ENCODE measurements around the gene RBM33.

The RBM33 gene

DNA sequence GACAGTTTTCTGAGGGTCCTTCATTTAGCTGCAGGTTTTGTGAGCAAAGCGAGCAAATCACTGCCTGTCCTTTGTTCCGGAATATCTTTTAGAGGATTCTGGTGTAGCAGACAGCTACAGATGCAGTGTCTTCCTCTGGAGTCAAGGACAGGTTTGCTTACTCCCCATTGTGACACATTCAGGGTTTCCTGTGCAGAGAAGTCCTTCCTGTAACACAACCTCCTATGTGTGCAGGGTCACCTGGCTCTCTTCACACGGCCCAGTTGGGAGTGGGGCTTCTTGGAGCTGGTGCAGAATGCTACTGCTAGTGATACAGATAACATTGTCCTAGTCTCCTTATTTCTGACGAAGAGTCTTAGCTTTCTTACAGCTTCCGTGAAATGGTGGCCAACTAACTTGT, 47.9 kb downstream of the RBM33 start:
- DNase-seq (ENCODE audit: low spot score), result no peak
- TF ChIP-seq CTCF (IDR thresholded peaks at IDR 0.05; ENCODE audit: extremely low read depth, missing control alignments), result no peak

- no peak for DNase-seq (ENCODE audit: low spot score)
- no peak for TF ChIP-seq CTCF (IDR thresholded peaks at IDR 0.05; ENCODE audit: extremely low read depth, missing control alignments)
Observed at GRCh38 chr7:155693826-155694225, 49.4 kb downstream of the RBM33 start.

DNA sequence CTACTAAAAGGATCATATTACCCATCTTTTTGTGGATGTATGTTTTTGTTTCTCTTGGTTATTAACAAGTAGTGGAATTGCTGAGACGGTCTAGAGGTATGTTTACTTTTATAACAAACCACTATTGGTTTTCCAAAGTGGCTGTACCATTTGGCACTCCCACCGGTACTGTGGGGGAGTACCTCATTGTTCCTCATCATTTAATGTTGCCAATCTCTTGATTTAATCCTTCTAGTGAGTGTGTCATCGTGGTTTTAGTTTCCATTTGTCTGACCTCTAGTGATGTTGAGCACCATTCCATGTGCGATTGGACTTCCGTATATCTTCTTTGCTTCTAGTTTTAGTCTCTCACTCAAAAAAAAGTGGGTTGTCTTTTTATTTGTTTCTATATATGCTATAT, 50.4 kb downstream of the RBM33 start:
- DNase-seq (ENCODE audit: low spot score), result no peak
- TF ChIP-seq CTCF (IDR thresholded peaks at IDR 0.05; ENCODE audit: extremely low read depth, missing control alignments), result no peak

- TF ChIP-seq CTCF (IDR thresholded peaks at IDR 0.05; ENCODE audit: extremely low read depth, missing control alignments), result no peak
- DNase-seq (ENCODE audit: low spot score), result no peak
Observed at GRCh38 chr7:155696747-155697146, 52.3 kb downstream of the RBM33 start.

DNA sequence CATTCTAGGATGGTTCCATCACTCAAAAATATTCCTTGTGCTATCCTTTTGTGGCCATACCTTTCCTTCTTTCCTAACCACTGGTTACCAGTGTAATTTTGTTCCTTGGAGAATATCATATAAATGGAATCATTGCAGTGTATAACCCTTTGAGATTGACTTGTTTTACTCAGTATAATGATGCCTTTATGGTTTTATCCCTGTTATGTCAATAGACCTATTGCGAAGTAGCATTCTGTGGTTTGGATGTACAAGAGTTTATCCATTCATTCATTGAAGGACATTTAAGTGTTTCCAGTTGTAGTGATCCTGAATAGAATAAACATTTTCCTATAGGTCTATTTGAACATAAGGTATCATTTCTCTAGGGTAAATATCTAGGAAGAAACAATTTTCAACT, 54.2 kb downstream of the RBM33 start:
- DNase-seq (ENCODE audit: low spot score), result no peak
- no peak for TF ChIP-seq CTCF (IDR thresholded peaks at IDR 0.05; ENCODE audit: extremely low read depth, missing control alignments)

GRCh38 chr7:155699180-155699579, 54.7 kb downstream of the RBM33 start:
- DNase-seq (ENCODE audit: low spot score), result no peak
- TF ChIP-seq CTCF (IDR thresholded peaks at IDR 0.05; ENCODE audit: extremely low read depth, missing control alignments), result no peak

DNA sequence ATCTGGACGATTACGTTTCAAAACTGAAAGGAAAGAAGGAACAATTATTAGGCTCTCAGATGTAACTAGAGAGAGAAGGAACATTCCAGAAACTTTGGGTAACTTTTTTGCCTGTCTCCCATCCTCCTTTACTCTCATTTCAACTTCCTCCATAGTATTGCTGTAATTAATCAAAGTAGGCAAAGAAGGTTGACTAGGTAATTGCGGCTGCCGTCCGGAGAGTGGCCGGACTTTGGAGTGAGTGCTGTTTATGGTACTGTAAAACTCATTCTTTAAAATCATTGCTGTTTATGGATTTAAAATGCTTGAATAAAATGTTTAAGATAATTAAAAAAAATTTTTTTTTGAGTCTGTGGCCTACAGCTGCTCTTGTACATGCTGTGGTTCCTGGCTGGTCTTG, 56.4 kb downstream of the RBM33 start:
- DNase-seq (ENCODE audit: low spot score), result no peak
- no peak for TF ChIP-seq CTCF (IDR thresholded peaks at IDR 0.05; ENCODE audit: extremely low read depth, missing control alignments)
